GM12801 (cell line): ENCODE data around the gene CHIA.

Experiments used
- TF ChIP-seq, protein P1 (sequence below): IDR thresholded peaks from one replicate; pipeline ENCODE4 v1.5.1; 2011; ENCODE audit warnings: control low read depth; ENCODE audit not compliant: insufficient read length; ENCODE audit errors: extremely low read depth

The CHIA gene

DNA sequence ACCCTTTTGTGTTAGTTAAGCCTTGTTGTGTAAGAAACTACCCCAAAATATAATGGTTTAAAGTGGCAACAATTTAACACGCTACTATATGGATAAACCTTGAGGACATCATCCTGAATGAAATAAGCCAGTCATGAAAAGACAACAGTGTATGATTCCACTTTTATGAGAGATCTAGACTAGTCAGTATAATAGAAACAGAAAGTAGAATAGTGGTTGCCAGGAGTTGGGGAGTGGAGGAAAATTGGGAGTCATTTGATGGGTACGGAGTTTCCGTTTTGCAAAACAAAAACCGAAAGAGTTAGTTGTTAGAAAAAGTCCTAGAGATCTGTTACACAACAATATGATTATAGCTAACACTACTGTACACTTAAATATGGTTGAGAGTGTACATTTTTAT is 16.0 kb upstream of the CHIA start:
- TF ChIP-seq, protein P1, sequence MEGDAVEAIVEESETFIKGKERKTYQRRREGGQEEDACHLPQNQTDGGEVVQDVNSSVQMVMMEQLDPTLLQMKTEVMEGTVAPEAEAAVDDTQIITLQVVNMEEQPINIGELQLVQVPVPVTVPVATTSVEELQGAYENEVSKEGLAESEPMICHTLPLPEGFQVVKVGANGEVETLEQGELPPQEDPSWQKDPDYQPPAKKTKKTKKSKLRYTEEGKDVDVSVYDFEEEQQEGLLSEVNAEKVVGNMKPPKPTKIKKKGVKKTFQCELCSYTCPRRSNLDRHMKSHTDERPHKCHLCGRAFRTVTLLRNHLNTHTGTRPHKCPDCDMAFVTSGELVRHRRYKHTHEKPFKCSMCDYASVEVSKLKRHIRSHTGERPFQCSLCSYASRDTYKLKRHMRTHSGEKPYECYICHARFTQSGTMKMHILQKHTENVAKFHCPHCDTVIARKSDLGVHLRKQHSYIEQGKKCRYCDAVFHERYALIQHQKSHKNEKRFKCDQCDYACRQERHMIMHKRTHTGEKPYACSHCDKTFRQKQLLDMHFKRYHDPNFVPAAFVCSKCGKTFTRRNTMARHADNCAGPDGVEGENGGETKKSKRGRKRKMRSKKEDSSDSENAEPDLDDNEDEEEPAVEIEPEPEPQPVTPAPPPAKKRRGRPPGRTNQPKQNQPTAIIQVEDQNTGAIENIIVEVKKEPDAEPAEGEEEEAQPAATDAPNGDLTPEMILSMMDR: no peak

DNA sequence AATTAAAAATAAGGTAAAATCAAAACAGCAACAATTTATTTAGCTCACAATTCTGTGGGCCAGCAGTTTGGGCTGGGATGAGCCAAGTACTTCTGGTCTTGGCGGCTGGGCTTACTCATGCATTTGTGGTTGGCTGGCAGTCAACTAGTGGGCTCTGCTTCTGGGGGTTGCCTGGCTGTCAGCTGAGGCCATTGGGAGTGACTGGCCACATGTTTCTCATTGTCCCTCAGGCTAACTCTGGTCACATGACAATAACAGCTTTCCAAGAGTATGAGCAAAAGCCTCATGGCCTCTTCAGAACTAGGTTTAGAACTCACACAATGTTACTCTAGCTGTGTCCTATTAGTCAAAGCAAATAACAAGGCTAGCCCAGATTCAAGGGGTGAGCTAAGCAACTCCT is 15.6 kb upstream of the CHIA start:
- TF ChIP-seq, protein P1: no peak

DNA sequence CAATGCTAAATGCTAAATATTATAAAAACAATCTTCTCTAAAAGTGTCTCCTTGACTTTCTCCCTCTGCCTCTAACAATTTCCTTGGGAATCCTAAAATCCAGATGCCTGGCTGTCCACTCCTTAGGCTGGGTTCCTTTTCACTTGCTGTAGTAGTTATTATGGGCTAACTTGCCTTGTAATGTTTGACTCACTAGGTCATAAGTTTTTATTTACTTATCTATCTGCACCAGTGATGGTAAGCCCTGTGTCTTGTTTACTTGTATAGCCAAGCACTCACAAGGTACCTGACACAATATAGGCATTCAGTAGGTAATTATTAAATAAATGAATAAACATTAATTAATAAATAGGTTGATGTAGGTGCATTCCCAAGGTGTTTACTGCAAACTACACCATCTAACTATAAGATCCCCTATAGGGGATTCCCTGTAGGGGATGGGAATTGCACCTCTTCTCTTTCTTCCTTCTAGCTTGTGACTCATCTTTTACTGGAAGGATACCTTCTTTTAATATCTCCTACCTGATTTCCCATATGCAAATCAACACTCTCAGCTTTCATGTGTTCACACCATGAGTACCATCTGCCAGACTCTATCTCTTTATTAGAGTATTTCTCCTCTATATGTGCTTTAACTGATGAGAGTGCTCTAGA is 14.7 kb upstream of the CHIA start:
- TF ChIP-seq, protein P1: no peak

DNA sequence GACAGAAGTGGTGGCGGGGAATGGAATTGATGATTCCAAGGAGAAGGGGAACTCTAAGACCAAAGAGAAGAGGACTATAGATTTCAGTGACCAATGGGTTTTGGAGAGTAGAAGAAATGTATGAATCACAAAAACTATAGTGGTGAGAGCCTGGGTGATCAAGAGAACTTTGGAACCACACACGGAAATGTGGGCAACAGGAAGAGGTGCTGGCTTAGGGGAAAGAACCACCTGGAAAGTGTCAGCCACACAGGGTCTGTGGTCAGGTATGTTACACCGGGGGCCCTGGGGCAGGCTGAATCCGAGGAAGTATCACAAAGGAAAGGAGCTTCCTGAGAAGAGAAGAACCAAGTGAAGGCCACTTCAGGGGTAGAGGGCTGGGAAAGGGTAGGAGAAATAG is 11.5 kb upstream of the CHIA start:
- TF ChIP-seq, protein P1: no peak

DNA sequence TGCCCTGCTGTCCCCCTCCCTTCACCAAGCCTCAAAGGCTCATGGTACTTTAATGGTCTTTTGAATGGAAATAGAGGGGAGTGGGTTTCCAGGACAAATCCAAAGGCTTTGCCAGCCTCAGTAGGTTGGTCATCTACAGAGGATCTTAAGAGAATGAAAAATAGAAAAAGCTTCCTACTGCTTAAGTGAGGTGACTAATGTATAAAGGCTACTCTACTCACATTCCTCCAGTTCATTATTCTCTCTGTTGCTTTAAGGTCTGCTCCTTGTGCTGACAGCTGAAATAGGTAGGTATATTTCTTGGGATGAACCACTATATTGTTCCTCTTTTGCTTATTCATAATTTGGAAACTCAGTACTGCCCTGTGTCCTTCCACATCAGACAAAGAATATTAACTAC is 10.4 kb upstream of the CHIA start:
- TF ChIP-seq, protein P1: no peak

DNA sequence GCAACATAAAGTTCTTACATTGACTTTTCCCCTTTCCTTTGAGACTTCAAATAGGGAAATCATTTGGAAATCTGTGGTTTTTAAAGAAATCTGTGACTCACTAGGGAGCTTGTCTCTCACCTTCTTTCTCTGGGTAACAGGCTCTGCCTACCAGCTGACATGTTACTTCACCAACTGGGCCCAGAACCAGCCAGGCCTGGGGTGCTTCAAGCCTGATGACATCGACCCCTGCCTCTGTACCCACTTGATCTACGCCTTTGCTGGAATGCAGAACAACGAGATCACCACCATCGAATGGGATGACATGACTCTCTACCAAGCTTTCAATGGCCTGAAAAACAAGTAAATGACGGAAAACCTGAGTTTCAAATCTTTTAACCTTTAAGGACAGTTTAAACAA is 9.2 kb upstream of the CHIA start:
- TF ChIP-seq, protein P1: no peak

DNA sequence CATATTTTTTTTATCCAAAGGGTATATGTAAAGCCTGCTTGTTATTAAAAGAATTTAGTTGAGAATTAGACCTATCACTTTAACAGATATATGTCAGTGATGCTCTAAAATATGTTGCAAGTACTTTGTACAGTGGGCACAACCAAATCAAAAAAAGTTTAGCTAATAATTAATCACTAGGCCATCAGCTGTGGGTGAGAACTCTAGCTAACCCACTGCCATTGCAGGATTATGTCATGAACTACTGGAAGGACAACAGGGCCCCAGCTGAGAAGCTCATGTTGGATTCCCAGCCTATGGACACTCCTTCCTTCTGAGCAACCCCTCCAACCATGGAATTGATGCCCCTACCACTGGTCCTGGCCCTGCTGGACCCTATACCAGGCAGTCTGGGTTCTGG is 6.8 kb upstream of the CHIA start:
- TF ChIP-seq, protein P1: no peak
